ENCODE measurements around the gene KRTAP5-8.

GRCh38 chr11:71581826-71582225, 44.0 kb downstream of the KRTAP5-8 start:
- TF ChIP-seq POLR2A (IDR thresholded peaks at IDR 0.05): no peak
- no peak for TF ChIP-seq CTCF (IDR thresholded peaks at IDR 0.05)

Measured in Peyer's patch (tissue), 4 donors.